Osteocyte (in vitro differentiated cells): ENCODE results near the gene FBXO30. TPM values are rescaled to one million over a fixed set of nuclear protein-coding genes. Genes with fewer than 3 reads are reported as not detected.

Experiments used
- DNase-seq: peaks from one replicate; pipeline ENCODE4 v3.0.0; 2021; ENCODE audit warnings: mixed read lengths; ENCODE audit not compliant: unreplicated experiment; ENCODE audit errors: extremely low spot score
- H3K27ac Mint-ChIP-seq: one replicate; pipeline ENCODE4 v1.8.0; 2021; ENCODE audit warnings: mild to moderate bottlenecking, mixed read lengths; ENCODE audit not compliant: unreplicated experiment
- H3K27me3 Mint-ChIP-seq: one replicate; pipeline ENCODE4 v1.8.0; 2021; ENCODE audit warnings: mixed read lengths; ENCODE audit not compliant: unreplicated experiment
- H3K36me3 Mint-ChIP-seq: one replicate; pipeline ENCODE4 v1.8.0; 2021; ENCODE audit warnings: mixed read lengths; ENCODE audit not compliant: unreplicated experiment
- H3K4me1 Mint-ChIP-seq: one replicate; pipeline ENCODE4 v1.8.0; 2021; ENCODE audit warnings: mixed read lengths; ENCODE audit not compliant: unreplicated experiment
- H3K4me3 Mint-ChIP-seq: one replicate; pipeline ENCODE4 v1.8.0; 2021; ENCODE audit warnings: mild to moderate bottlenecking, moderate library complexity, mixed read lengths; ENCODE audit not compliant: unreplicated experiment
- H3K9me3 Mint-ChIP-seq: one replicate; pipeline ENCODE4 v1.8.0; 2021; ENCODE audit warnings: mixed read lengths; ENCODE audit not compliant: unreplicated experiment
- total RNA-seq: library from RNA; stranded (reverse); gene quantifications from 2 replicates; pipeline ENCODE4 v1.2.1, GENCODE V29; 2021
- TF ChIP-seq, protein P1 (sequence below): fragments of 200-600 bp; sonication (generic); IDR thresholded peaks from 2 replicates; pipeline ENCODE4 v1.5.0; 2021; ENCODE audit warnings: antibody characterized with exemption, mild to moderate bottlenecking, moderate library complexity

Gene FBXO30
- total RNA-seq, 1 donor from 2014 or later, result 13.2 TPM

GRCh38 chr6:145814035-145814500, 527 bp downstream of the FBXO30 start:
- peaks cover 44% of the 10 kb centered on the region for H3K4me1 Mint-ChIP-seq
- peak overlapping the region; percentile 93 for H3K4me3 Mint-ChIP-seq
- H3K27me3 Mint-ChIP-seq, result no peaks in the 10 kb centered on the region
- DNase-seq, result peak; percentile 84
- TF ChIP-seq, protein P1, sequence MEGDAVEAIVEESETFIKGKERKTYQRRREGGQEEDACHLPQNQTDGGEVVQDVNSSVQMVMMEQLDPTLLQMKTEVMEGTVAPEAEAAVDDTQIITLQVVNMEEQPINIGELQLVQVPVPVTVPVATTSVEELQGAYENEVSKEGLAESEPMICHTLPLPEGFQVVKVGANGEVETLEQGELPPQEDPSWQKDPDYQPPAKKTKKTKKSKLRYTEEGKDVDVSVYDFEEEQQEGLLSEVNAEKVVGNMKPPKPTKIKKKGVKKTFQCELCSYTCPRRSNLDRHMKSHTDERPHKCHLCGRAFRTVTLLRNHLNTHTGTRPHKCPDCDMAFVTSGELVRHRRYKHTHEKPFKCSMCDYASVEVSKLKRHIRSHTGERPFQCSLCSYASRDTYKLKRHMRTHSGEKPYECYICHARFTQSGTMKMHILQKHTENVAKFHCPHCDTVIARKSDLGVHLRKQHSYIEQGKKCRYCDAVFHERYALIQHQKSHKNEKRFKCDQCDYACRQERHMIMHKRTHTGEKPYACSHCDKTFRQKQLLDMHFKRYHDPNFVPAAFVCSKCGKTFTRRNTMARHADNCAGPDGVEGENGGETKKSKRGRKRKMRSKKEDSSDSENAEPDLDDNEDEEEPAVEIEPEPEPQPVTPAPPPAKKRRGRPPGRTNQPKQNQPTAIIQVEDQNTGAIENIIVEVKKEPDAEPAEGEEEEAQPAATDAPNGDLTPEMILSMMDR, result no peak
- H3K27ac Mint-ChIP-seq, result peak overlapping the region; percentile 96
- H3K9me3 Mint-ChIP-seq, result no peaks in the 10 kb centered on the region
- peaks cover 3% of the 10 kb centered on the region for H3K36me3 Mint-ChIP-seq

DNA sequence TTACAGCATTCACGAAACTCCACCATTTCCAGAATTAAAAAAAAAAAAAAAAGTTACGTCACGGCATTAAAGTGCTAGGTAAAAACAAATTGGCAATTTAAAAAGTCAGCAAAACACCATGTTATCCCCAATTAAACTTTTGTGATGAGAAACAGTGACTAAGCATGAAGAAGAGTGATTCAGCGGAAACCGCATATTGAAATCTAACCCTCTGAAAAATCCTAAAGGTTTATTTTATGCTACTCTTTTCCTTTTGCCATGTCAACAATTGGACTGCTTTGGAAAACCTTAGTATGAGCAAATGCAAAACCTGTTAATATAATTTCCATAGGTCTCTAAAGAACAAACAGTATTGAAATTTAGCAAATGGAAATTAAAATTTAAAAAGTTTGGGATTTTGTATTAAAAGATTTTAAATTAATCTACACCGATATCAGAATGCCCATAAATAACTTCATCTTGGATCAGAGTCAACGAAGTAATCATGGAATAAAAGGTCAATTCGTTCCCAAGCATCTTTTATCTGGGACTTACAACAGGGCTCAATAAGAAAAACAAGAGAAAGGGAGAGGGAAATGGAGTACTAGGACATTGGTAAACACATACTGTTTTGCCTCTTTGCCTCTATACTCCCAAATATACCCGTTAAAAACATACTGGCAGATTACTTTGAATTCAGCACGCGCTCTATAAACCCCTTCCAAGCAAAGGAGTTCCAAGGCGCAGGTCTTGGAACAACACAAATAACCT, 1.1 kb downstream of the FBXO30 start:
- Mint-ChIP-seq H3K27me3 (no peaks in the 10 kb centered on the region), H3K27ac (peak overlapping the region; percentile 96), H3K36me3 (peaks cover 4% of the 10 kb centered on the region), H3K4me1 (peaks cover 45% of the 10 kb centered on the region), H3K4me3 (peak overlapping the region; percentile 93), H3K9me3 (no peaks in the 10 kb centered on the region)
- DNase-seq, result no peak
- TF ChIP-seq, protein P1, result no peak

DNA sequence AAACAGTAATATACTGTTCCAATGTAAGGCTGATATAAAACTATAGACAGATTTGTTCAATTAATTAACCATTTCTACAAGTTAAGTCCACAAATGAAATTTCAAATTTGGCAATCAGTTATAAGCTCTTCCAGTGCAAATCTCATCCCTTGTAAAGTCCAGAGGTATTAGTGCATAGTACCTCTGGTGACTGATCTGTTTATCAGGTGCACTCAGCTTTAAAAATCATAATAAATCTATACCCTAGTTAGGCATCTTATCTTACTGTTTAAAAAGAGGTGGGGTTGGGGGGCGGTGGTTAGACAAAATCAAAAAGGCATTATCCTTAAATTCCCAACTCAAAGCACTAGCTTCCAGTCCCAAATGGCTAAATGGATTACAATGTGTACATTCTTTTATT, 2.9 kb downstream of the FBXO30 start:
- peaks cover 46% of the 10 kb centered on the region for H3K4me1 Mint-ChIP-seq
- DNase-seq, result no peak
- no peak overlapping the region for H3K4me3 Mint-ChIP-seq
- TF ChIP-seq, protein P1, result no peak
- H3K9me3 Mint-ChIP-seq, result no peaks in the 10 kb centered on the region
- peak overlapping the region; percentile 96 for H3K27ac Mint-ChIP-seq
- peaks cover 10% of the 10 kb centered on the region for H3K36me3 Mint-ChIP-seq
- no peaks in the 10 kb centered on the region for H3K27me3 Mint-ChIP-seq

- Mint-ChIP-seq H3K4me3 (no peak overlapping the region), H3K27me3 (no peaks in the 10 kb centered on the region), H3K36me3 (peaks cover 22% of the 10 kb centered on the region), H3K27ac (no peak overlapping the region), H3K4me1 (peaks cover 35% of the 10 kb centered on the region), H3K9me3 (no peaks in the 10 kb centered on the region)
- no peak for DNase-seq
- TF ChIP-seq, protein P1, result no peak
Observed at GRCh38 chr6:145809785-145810184, 4.8 kb downstream of the FBXO30 start.

- Mint-ChIP-seq H3K27ac (peak overlapping the region; percentile 58), H3K36me3 (peaks cover 27% of the 10 kb centered on the region), H3K4me3 (no peak overlapping the region), H3K27me3 (no peaks in the 10 kb centered on the region), H3K4me1 (peaks cover 35% of the 10 kb centered on the region), H3K9me3 (no peaks in the 10 kb centered on the region)
- TF ChIP-seq, protein P1, result no peak
- no peak for DNase-seq
Observed at GRCh38 chr6:145809211-145809610, 5.4 kb downstream of the FBXO30 start.
